ENCODE data around the gene RAPGEF5.

- no peak for TF ChIP-seq CTCF (IDR thresholded peaks at IDR 0.05; ENCODE audit: insufficient read depth, low read length)
- no peak for TF ChIP-seq POLR2AphosphoS5 (IDR thresholded peaks at IDR 0.05; ENCODE audit: low read depth)
- no peak for TF ChIP-seq GABPA (IDR thresholded peaks at IDR 0.05; ENCODE audit: low read depth)
These were observed 218.8 kb downstream of the RAPGEF5 start for GRCh38 chr7:22138106-22138505.

Measured in HL-60 (cell line).